Thyroid gland (tissue), 4 donors: Measurements from ENCODE around the gene PIGZ. TPM values are rescaled to one million over a fixed set of nuclear protein-coding genes. Genes with fewer than 3 reads are reported as not detected.

Experiments
- DNase-seq, 2 donors: peaks; one replicate each; pipeline ENCODE4 v3.0.0-alpha.2; 2019
- H3K27ac ChIP-seq, 3 donors: fragments of 200-600 bp; sonication (generic); 1 replicate in 2 of 3; 2 replicates in 1 of 3; pipeline ENCODE4 v1.5.1; 2016 to 2019; ENCODE audit warnings: mild to moderate bottlenecking in 1 of 3, moderate library complexity in 1 of 3
- H3K27me3 ChIP-seq: fragments of 200-600 bp; sonication (generic); one replicate; pipeline ENCODE4 v1.5.1; 2019
- H3K36me3 ChIP-seq, 2 donors: fragments of 200-600 bp; sonication (generic); one replicate each; pipeline ENCODE4 v1.5.1; 2016 to 2019
- H3K4me1 ChIP-seq, 2 donors: fragments of 200-600 bp; sonication (generic); one replicate each; pipeline ENCODE4 v1.5.1; 2017 to 2019
- H3K4me3 ChIP-seq, 3 donors: fragments of 200-600 bp; sonication (generic); replicated peaks in 1 of 3; 1 replicate in 2 of 3; 2 replicates in 1 of 3; pipeline ENCODE4 v1.5.1; 2016; ENCODE audit warnings: mild to moderate bottlenecking in 1 of 3
- H3K9me3 ChIP-seq: fragments of 200-600 bp; sonication (generic); one replicate; pipeline ENCODE4 v1.5.1; 2017
- CTCF ChIP-seq, 6 experiments: fragments of 200-600 bp in 3 of 6; fragments of 450-650 bp in 3 of 6; sonication (generic) in 3 of 6; IDR thresholded peaks; one replicate each; pipeline ENCODE4 v1.5.1; 2016 to 2019; ENCODE audit warnings: antibody characterized with exemption in 6 of 6, mild to moderate bottlenecking in 2 of 6, inconsistent platforms in 1 of 6, moderate library complexity in 1 of 6
- POLR2A ChIP-seq, 2 donors: fragments of 450-650 bp; IDR thresholded peaks; one replicate each; pipeline ENCODE4 v1.6.1; 2017; ENCODE audit warnings: antibody characterized with exemption in 2 of 2, mild to moderate bottlenecking in 2 of 2, moderate library complexity in 1 of 2
- WGBS, 2 donors: methylation state at CpG; one replicate each; pipeline ENCODE4 v1.1.5; 2017; 5-methylcytosine and 5-hydroxymethylcytosine counted together
- intact Hi-C: fragments of 100-400 bp; cut with DNase I; formaldehyde crosslinking; loops from one replicate; pipeline ENCODE4 v1.15.1; 2023
- total RNA-seq, 4 donors: library from RNA; depleted of rRNA; stranded (reverse); fragments of >200 nt; gene quantifications; one replicate each; pipeline ENCODE4 v1.2.3, GENCODE V29; 2016

PIGZ gene
- total RNA-seq, 4 donors from 2014 or later: 0.46 to 9.5 (median 6.3) TPM

- H3K4me3 ChIP-seq: no peak overlapping the region
- peaks cover 0 to 5% of the 10 kb centered on the region in 2 donors for H3K4me1 ChIP-seq
- H3K9me3 ChIP-seq: no peaks in the 10 kb centered on the region
- H3K27me3 ChIP-seq: no peaks in the 10 kb centered on the region
- intact Hi-C loops: no loop called here
- no peak for TF ChIP-seq POLR2A (IDR thresholded peaks at IDR 0.05)
- no peak for TF ChIP-seq CTCF (IDR thresholded peaks at IDR 0.05)
- H3K36me3 ChIP-seq: no peaks in the 10 kb centered on the region
- WGBS, 2 donors: 92 to 96% methylated on average over 5 of the region's 5 CpGs
- no peak overlapping the region for H3K27ac ChIP-seq
- DNase-seq: no peak
Measured at GRCh38 chr3:196974661-196975060, 6.0 kb upstream of the PIGZ start.

- H3K36me3 ChIP-seq: no peaks in the 10 kb centered on the region
- intact Hi-C loops: no loop called here
Measured at GRCh38 chr3:196971094-196971698, 2.6 kb upstream of the PIGZ start.

GRCh38 chr3:196970547-196971093, 2.0 kb upstream of the PIGZ start:
- no peak for TF ChIP-seq CTCF (IDR thresholded peaks at IDR 0.05)
- no peak for TF ChIP-seq POLR2A (IDR thresholded peaks at IDR 0.05)
- Histone ChIP-seq H3K36me3 (no peaks in the 10 kb centered on the region), H3K4me1 (peaks cover 6 to 10% of the 10 kb centered on the region in 2 donors), H3K27me3 (no peaks in the 10 kb centered on the region), H3K4me3 (no peak overlapping the region), H3K9me3 (no peaks in the 10 kb centered on the region), H3K27ac (no peak overlapping the region)
- intact Hi-C loops: no loop called here
- no peak for DNase-seq
- WGBS, 2 donors: 84% methylated on average over 15 of the region's 15 CpGs

More at GRCh38 chr3:196971094-196971698, 2.6 kb upstream of the PIGZ start:
- TF ChIP-seq POLR2A (IDR thresholded peaks at IDR 0.05) (no peak), CTCF (IDR thresholded peaks at IDR 0.05) (no peak)
- Histone ChIP-seq H3K27ac (no peak overlapping the region), H3K4me1 (peaks cover 6 to 10% of the 10 kb centered on the region in 2 donors), H3K27me3 (no peaks in the 10 kb centered on the region), H3K9me3 (no peaks in the 10 kb centered on the region), H3K4me3 (no peak overlapping the region)
- no peak for DNase-seq
- 74 to 75% methylated on average over 6 to 7 of the region's 7 CpGs for WGBS, 2 donors

GRCh38 chr3:196969660-196970546, 1.3 kb upstream of the PIGZ start:
- no peaks in the 10 kb centered on the region for H3K36me3 ChIP-seq
- no peaks in the 10 kb centered on the region for H3K9me3 ChIP-seq
- intact Hi-C loops: loop anchor here (10.0 kb wide), 1 partner anchor 125 kb away; no protein-coding TSS in a partner anchor
- H3K4me3 ChIP-seq: peak overlapping the region in 2 of 3 donors; percentile 39 to 69
- TF ChIP-seq POLR2A (IDR thresholded peaks at IDR 0.05): no peak
- peak in 4 of 6 experiments; percentile 73 to 97 (median 90) for TF ChIP-seq CTCF (IDR thresholded peaks at IDR 0.05)
- no peaks in the 10 kb centered on the region for H3K27me3 ChIP-seq
- peak; percentile 39 to 41 for DNase-seq
- H3K4me1 ChIP-seq: peaks cover 6 to 10% of the 10 kb centered on the region in 2 donors
- 29 to 57% methylated on average over 15 to 31 of the region's 100 CpGs for WGBS, 2 donors
- peak overlapping the region in 2 of 3 donors; percentile 62 to 73 for H3K27ac ChIP-seq
